ENCODE results near the gene THRSP. TPM values are rescaled to one million over a fixed set of nuclear protein-coding genes. Genes with fewer than 3 reads are reported as not detected.

The THRSP gene
- total RNA-seq, 1 experiment from 2014 or later: not detected

DNA sequence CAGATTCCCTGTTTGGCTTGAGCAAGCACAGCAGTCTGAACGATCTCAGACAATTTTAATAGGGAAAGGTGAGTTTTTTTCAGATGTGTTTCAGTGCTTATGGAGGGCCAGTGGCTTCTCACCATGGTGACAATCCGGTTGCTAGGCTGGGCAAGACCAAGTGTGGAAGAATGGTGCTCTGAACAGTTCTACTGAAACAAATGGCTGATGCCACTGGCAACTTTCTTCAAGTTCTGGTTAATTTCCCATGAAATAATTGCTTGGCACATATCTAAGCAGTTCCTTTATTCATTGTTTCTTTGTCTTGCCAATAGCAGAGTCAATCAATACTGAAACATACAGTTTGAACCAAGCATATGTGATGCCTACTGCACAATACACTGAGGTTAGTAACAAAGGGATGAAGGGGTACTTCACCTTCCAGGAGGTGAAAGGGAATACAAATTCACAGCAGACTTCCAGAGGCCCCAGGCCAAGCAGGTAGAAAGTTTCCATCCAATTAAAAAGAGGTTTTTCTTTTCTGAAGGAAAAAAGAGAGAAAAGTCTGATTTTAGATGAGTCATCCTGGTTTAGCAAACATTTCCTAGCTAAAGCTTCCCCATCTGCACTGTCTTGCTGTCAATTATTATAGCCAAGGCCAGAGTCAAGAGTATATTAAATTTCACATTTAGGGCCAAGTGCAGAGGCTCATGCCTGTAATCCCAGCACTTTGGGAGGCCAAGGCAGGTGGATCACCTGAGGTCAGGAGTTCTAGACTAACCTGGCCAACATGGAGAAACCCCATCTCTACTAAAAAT is 37.2 kb downstream of the THRSP start:
- TF ChIP-seq, protein P1, sequence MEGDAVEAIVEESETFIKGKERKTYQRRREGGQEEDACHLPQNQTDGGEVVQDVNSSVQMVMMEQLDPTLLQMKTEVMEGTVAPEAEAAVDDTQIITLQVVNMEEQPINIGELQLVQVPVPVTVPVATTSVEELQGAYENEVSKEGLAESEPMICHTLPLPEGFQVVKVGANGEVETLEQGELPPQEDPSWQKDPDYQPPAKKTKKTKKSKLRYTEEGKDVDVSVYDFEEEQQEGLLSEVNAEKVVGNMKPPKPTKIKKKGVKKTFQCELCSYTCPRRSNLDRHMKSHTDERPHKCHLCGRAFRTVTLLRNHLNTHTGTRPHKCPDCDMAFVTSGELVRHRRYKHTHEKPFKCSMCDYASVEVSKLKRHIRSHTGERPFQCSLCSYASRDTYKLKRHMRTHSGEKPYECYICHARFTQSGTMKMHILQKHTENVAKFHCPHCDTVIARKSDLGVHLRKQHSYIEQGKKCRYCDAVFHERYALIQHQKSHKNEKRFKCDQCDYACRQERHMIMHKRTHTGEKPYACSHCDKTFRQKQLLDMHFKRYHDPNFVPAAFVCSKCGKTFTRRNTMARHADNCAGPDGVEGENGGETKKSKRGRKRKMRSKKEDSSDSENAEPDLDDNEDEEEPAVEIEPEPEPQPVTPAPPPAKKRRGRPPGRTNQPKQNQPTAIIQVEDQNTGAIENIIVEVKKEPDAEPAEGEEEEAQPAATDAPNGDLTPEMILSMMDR (conservative IDR thresholded peaks at IDR 0.05): no peak
- Histone ChIP-seq H3K27me3 (ENCODE audit: insufficient read depth, low read length) (no peaks in the 10 kb centered on the region), H3K56ac (ENCODE audit: insufficient read length, low read depth, low read length) (no peak overlapping the region), H2BK120ac (ENCODE audit: low read depth, low read length, poor library complexity, severe bottlenecking) (no peak overlapping the region), H3K4ac (ENCODE audit: low read depth, low read length) (no peak overlapping the region), H4K91ac (ENCODE audit: insufficient read length, low read depth, low read length) (no peak overlapping the region), H2AFZ (ENCODE audit: low read length) (no peak overlapping the region), H2BK5ac (ENCODE audit: insufficient read length, low read length) (no peak overlapping the region), H2BK20ac (ENCODE audit: low read depth, low read length, poor library complexity, severe bottlenecking) (no peak overlapping the region), H2BK15ac (ENCODE audit: low read depth, low read length) (no peak overlapping the region), H2AK5ac (ENCODE audit: insufficient read length, low read length) (no peak overlapping the region), H4K20me1 (ENCODE audit: control insufficient read depth, insufficient read depth, insufficient read length) (no peaks in the 10 kb centered on the region), H3K27ac (ENCODE audit: insufficient read length, low read depth, low read length) (no peak overlapping the region), H3T11ph (ENCODE audit: low read length) (no peak overlapping the region), H3K4me1 (ENCODE audit: insufficient read depth, low read length) (no peaks in the 10 kb centered on the region), H3K23me2 (ENCODE audit: insufficient read length, low read depth, low read length, poor library complexity, severe bottlenecking) (no peaks in the 10 kb centered on the region), H3K9me3 (ENCODE audit: control insufficient read depth, low read depth, low read length) (no peaks in the 10 kb centered on the region), H4K8ac (replicated peaks; ENCODE audit: insufficient read length, low read depth, low read length) (no peak overlapping the region), H3K18ac (ENCODE audit: insufficient read length, low read depth, low read length) (no peak overlapping the region), H3K14ac (ENCODE audit: insufficient read depth, low read length) (no peak overlapping the region), H3K4me2 (ENCODE audit: insufficient read depth, insufficient read length, low read length) (no peak overlapping the region), H2BK12ac (ENCODE audit: insufficient read length, low read depth, low read length) (no peak overlapping the region), H3K79me1 (ENCODE audit: insufficient read depth, low read depth, low read length, poor library complexity, severe bottlenecking) (no peaks in the 10 kb centered on the region), H4K5ac (ENCODE audit: insufficient read length, low read depth, low read length) (no peak overlapping the region), H3K79me2 (ENCODE audit: insufficient read depth, low read length) (no peaks in the 10 kb centered on the region), H3K9ac (ENCODE audit: extremely low read depth, insufficient read length, low read length) (no peak overlapping the region), H3K23ac (ENCODE audit: insufficient read length, low read depth, low read length) (no peak overlapping the region)
- H3K4me3 Mint-ChIP-seq: no peak overlapping the region
- H3K27me3 Mint-ChIP-seq (ENCODE audit: low read depth): no peaks in the 10 kb centered on the region
- H3K9me3 Mint-ChIP-seq: no peaks in the 10 kb centered on the region
- H3K4me1 Mint-ChIP-seq: no peaks in the 10 kb centered on the region
- WGBS (ENCODE audit: extremely low coverage, insufficient read length, low lambda C conversion rate): no CpG with 5 or more reads among the region's 2 CpGs
- peaks cover 9 to 62% (median 43%) of the 10 kb centered on the region in 3 experiments; a peak in 6 of 7 replicates for H3K36me3 Mint-ChIP-seq (ENCODE audit: insufficient read depth in 1 of 3, low read depth in 3 of 3)
- no peak for DNase-seq
- H3K27ac Mint-ChIP-seq: no peak overlapping the region

Measured in H9 (cell line).